Skeletal muscle tissue (tissue), 4 donors: Measurements from ENCODE around the gene OTOG. TPM values are rescaled to one million over a fixed set of nuclear protein-coding genes. Genes with fewer than 3 reads are reported as not detected.

Source experiments
- H3K27ac ChIP-seq: one replicate; pipeline ENCODE4 v1.7.0; 2013; ENCODE audit warnings: mild to moderate bottlenecking, low read depth, low read length, inconsistent platforms
- H3K27me3 ChIP-seq, 3 donors: one replicate each; pipeline ENCODE4 v1.7.0; 2013; ENCODE audit warnings: low read length in 3 of 3; ENCODE audit not compliant: control insufficient read depth in 3 of 3, insufficient read depth in 3 of 3
- H3K36me3 ChIP-seq, 3 donors: one replicate each; pipeline ENCODE4 v1.7.0; 2013; ENCODE audit warnings: low read length in 3 of 3; ENCODE audit not compliant: control insufficient read depth in 3 of 3, insufficient read depth in 3 of 3
- H3K4me1 ChIP-seq, 3 donors: one replicate each; pipeline ENCODE4 v1.7.0; 2013; ENCODE audit warnings: low read length in 3 of 3, mild to moderate bottlenecking in 3 of 3; ENCODE audit not compliant: control insufficient read depth in 3 of 3, insufficient read depth in 3 of 3
- H3K4me3 ChIP-seq, 3 donors: one replicate each; pipeline ENCODE4 v1.7.0; 2013; ENCODE audit warnings: low read length in 3 of 3
- H3K9ac ChIP-seq, 3 donors: one replicate each; pipeline ENCODE4 v1.7.0; 2013; ENCODE audit warnings: low read length in 3 of 3, mild to moderate bottlenecking in 3 of 3, moderate library complexity in 2 of 3, low read depth in 1 of 3
- H3K9me3 ChIP-seq, 3 donors: one replicate each; pipeline ENCODE4 v1.7.0; 2013; ENCODE audit warnings: low read length in 3 of 3; ENCODE audit not compliant: control insufficient read depth in 3 of 3
- total RNA-seq: library from RNA; depleted of rRNA; stranded (reverse); fragments of >200 nt; gene quantifications from one replicate; pipeline ENCODE4 v1.2.3, GENCODE V29; 2014
- donor health status: Osteomylitis.

The OTOG gene
- total RNA-seq, 1 donor from 2014 or later = under 0.01 TPM

- H3K4me3 ChIP-seq = no peak overlapping the region
- H3K9me3 ChIP-seq = no peaks in the 10 kb centered on the region
- H3K9ac ChIP-seq = no peak overlapping the region
- H3K27me3 ChIP-seq = peaks cover 0 to 9% (median 5%) of the 10 kb centered on the region in 3 donors
- H3K36me3 ChIP-seq = no peaks in the 10 kb centered on the region
- no peak overlapping the region for H3K27ac ChIP-seq
- no peaks in the 10 kb centered on the region for H3K4me1 ChIP-seq
These were observed 31.9 kb downstream of the OTOG start for GRCh38 chr11:17578958-17579357.

GRCh38 chr11:17579451-17579850 is 32.4 kb downstream of the OTOG start:
- Histone ChIP-seq H3K36me3 (no peaks in the 10 kb centered on the region), H3K9me3 (no peaks in the 10 kb centered on the region), H3K27me3 (peaks cover 0 to 9% (median 5%) of the 10 kb centered on the region in 3 donors), H3K4me3 (no peak overlapping the region), H3K4me1 (no peaks in the 10 kb centered on the region), H3K27ac (no peak overlapping the region), H3K9ac (no peak overlapping the region)

GRCh38 chr11:17580271-17580670 is 33.2 kb downstream of the OTOG start:
- Histone ChIP-seq H3K27me3 (peaks cover 0 to 9% (median 5%) of the 10 kb centered on the region in 3 donors), H3K27ac (no peak overlapping the region), H3K9me3 (no peaks in the 10 kb centered on the region), H3K9ac (no peak overlapping the region), H3K4me3 (no peak overlapping the region), H3K4me1 (no peaks in the 10 kb centered on the region), H3K36me3 (no peaks in the 10 kb centered on the region)

GRCh38 chr11:17581036-17581731 is 34.1 kb downstream of the OTOG start:
- Histone ChIP-seq H3K9me3 (no peaks in the 10 kb centered on the region), H3K9ac (no peak overlapping the region), H3K4me3 (no peak overlapping the region), H3K27me3 (peaks cover 0 to 11% (median 5%) of the 10 kb centered on the region in 3 donors), H3K27ac (no peak overlapping the region), H3K36me3 (no peaks in the 10 kb centered on the region), H3K4me1 (no peaks in the 10 kb centered on the region)

- H3K9ac ChIP-seq = no peak overlapping the region
- H3K27ac ChIP-seq = no peak overlapping the region
- H3K4me1 ChIP-seq = no peaks in the 10 kb centered on the region
- no peaks in the 10 kb centered on the region for H3K36me3 ChIP-seq
- H3K27me3 ChIP-seq = peaks cover 0 to 11% (median 5%) of the 10 kb centered on the region in 3 donors
- H3K4me3 ChIP-seq = no peak overlapping the region
- H3K9me3 ChIP-seq = no peaks in the 10 kb centered on the region
These were observed 34.6 kb downstream of the OTOG start for GRCh38 chr11:17581732-17582053.

- Histone ChIP-seq H3K9me3 (no peaks in the 10 kb centered on the region), H3K27me3 (peaks cover 0 to 11% (median under 1%) of the 10 kb centered on the region in 3 donors), H3K27ac (no peak overlapping the region), H3K4me3 (no peak overlapping the region), H3K4me1 (no peaks in the 10 kb centered on the region), H3K9ac (no peak overlapping the region), H3K36me3 (no peaks in the 10 kb centered on the region)
These were observed 39.0 kb downstream of the OTOG start for GRCh38 chr11:17585911-17586695.

- no peak overlapping the region for H3K4me3 ChIP-seq
- no peaks in the 10 kb centered on the region for H3K36me3 ChIP-seq
- H3K27me3 ChIP-seq = peaks cover 4 to 11% (median 4%) of the 10 kb centered on the region in 3 donors
- H3K27ac ChIP-seq = no peak overlapping the region
- no peaks in the 10 kb centered on the region for H3K9me3 ChIP-seq
- H3K9ac ChIP-seq = no peak overlapping the region
- H3K4me1 ChIP-seq = no peaks in the 10 kb centered on the region
These were observed 41.1 kb downstream of the OTOG start for GRCh38 chr11:17588166-17588565.

- peaks cover 4 to 11% (median 8%) of the 10 kb centered on the region in 3 donors for H3K27me3 ChIP-seq
- H3K9me3 ChIP-seq = no peaks in the 10 kb centered on the region
- no peaks in the 10 kb centered on the region for H3K4me1 ChIP-seq
- H3K4me3 ChIP-seq = no peak overlapping the region
- no peak overlapping the region for H3K9ac ChIP-seq
- no peak overlapping the region for H3K27ac ChIP-seq
- H3K36me3 ChIP-seq = no peaks in the 10 kb centered on the region
These were observed 41.7 kb downstream of the OTOG start for GRCh38 chr11:17588721-17589120.

- Histone ChIP-seq H3K27me3 (peaks cover 4 to 11% (median 8%) of the 10 kb centered on the region in 3 donors), H3K9me3 (no peaks in the 10 kb centered on the region), H3K4me3 (no peak overlapping the region), H3K27ac (no peak overlapping the region), H3K4me1 (no peaks in the 10 kb centered on the region), H3K36me3 (no peaks in the 10 kb centered on the region), H3K9ac (no peak overlapping the region)
These were observed 43.4 kb downstream of the OTOG start for GRCh38 chr11:17590463-17590862.

- no peak overlapping the region for H3K4me3 ChIP-seq
- H3K4me1 ChIP-seq = no peaks in the 10 kb centered on the region
- no peaks in the 10 kb centered on the region for H3K36me3 ChIP-seq
- H3K27ac ChIP-seq = no peak overlapping the region
- peaks cover 4 to 9% (median 8%) of the 10 kb centered on the region in 3 donors for H3K27me3 ChIP-seq
- H3K9me3 ChIP-seq = no peaks in the 10 kb centered on the region
- no peak overlapping the region for H3K9ac ChIP-seq
These were observed 44.2 kb downstream of the OTOG start for GRCh38 chr11:17591293-17591692.
